GM19025 (cell line): Measurements from ENCODE around the gene ANTXRL.
"Not testable (repeated sequence)": the region's sequence is repeated elsewhere in the genome, so short reads cannot be mapped to it uniquely, and the experiment has no call there.

Experiments
- ATAC-seq: cut with Tn5 transposase; IDR thresholded peaks from one replicate; pipeline ENCODE4 v1.9.1; 2021; ENCODE audit warnings: mild to moderate bottlenecking, low read depth, moderate library complexity; ENCODE audit not compliant: unreplicated experiment

ANTXRL gene

GRCh38 chr10:46254007-46254383, 32.8 kb upstream of the ANTXRL start:
- ATAC-seq, result no peak

- no peak for ATAC-seq
These were observed 32.3 kb upstream of the ANTXRL start for GRCh38 chr10:46254467-46254866.

DNA sequence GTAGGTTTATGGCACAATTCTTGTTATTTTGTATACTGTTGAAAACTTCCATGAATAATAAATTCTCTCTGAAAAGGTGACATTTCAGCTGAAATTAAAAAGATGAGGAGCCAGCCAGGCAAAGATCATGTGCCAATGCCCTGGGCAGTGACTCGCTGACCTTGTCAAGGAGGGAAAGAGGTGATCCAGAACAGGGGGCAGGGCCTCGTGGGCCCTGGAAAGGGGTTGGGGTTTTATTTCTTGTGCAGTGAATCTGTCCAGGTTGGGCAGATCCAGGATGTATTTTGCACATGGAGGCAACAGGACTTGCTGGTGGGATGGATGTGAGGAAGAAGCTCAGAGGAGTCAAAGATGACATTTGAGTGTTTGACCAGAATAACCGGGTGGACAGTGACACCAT, 31.6 kb upstream of the ANTXRL start:
- not testable (repeated sequence) for ATAC-seq

DNA sequence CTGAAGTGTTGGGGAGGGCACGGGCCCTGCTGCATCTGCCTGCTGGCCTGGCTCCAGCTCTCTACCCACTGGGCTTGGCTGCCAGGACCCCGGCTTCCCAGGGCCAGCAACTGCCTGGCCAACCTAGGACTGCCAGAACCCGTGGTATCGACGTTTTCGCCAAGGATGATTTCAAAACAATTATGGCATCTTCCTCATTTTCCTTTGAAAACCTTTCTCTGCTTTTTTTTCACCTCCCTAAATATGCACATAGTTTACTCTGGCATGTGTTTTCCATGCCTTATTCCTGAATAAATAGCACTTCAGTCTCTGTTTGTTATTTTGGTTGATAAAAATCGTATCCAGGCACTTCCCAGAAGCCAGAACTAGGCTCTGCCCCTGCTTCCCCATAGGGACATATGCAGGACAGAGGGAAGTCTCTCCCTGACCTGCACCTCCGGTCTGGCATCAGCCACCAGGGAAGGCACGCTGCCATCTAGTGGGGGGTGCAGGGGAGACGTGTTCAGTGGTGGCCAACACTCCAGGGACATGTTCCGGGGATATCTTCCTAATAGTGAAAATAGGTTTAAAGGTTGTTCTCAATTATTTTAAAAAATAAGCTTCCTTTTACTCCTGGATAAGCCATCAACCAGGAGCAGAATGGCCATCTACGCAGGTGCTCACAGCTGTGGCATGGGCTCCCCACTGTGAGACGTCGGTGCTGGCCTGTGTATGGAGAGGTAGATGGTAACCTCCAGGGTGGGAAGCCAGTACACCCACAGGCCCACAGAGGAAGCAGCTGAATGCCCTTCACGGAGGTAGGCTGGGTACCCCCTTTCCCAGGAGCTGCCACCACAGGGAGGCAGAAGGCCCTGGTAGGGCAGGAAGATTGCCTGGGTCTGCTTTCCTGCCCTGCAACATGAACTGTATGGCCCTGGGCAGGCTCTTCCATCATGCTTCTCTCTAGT, 30.7 kb upstream of the ANTXRL start:
- no peak for ATAC-seq

DNA sequence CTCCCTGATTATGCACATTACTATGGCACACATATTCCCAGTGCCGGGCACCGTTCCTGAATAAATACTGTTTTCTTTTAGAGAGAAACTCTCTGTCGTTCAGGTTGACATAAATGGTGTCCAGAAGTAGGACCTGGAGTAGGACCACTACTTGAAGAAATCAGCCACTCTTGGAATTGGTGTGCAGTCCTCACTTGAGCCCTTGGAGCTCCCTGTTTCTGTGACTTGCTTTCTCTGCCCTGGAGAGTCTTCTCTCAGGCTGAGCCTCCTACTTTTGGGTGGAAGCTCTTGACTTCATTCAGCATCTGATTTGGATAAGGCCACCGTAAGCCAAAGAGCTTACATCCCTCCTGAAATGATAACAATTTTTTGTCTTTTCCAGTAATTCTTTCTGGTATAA, 29.7 kb upstream of the ANTXRL start:
- no peak for ATAC-seq

- not testable (repeated sequence) for ATAC-seq
These were observed 23.8 kb upstream of the ANTXRL start for GRCh38 chr10:46262906-46263560.

- ATAC-seq, result no peak
These were observed 22.9 kb upstream of the ANTXRL start for GRCh38 chr10:46263831-46264268.

- no peak for ATAC-seq
These were observed 22.5 kb upstream of the ANTXRL start for GRCh38 chr10:46264336-46264735.

GRCh38 chr10:46264737-46265368, 21.9 kb upstream of the ANTXRL start:
- no peak for ATAC-seq

GRCh38 chr10:46265566-46266305, 21.1 kb upstream of the ANTXRL start:
- ATAC-seq, result not testable (repeated sequence)

GRCh38 chr10:46266306-46266985, 20.4 kb upstream of the ANTXRL start:
- no peak for ATAC-seq

- ATAC-seq, result no peak
These were observed 19.4 kb upstream of the ANTXRL start for GRCh38 chr10:46267132-46267985.

- no peak for ATAC-seq
These were observed 18.5 kb upstream of the ANTXRL start for GRCh38 chr10:46268076-46268881.

- ATAC-seq, result not testable (repeated sequence)
These were observed 17.2 kb upstream of the ANTXRL start for GRCh38 chr10:46269554-46270053.

DNA sequence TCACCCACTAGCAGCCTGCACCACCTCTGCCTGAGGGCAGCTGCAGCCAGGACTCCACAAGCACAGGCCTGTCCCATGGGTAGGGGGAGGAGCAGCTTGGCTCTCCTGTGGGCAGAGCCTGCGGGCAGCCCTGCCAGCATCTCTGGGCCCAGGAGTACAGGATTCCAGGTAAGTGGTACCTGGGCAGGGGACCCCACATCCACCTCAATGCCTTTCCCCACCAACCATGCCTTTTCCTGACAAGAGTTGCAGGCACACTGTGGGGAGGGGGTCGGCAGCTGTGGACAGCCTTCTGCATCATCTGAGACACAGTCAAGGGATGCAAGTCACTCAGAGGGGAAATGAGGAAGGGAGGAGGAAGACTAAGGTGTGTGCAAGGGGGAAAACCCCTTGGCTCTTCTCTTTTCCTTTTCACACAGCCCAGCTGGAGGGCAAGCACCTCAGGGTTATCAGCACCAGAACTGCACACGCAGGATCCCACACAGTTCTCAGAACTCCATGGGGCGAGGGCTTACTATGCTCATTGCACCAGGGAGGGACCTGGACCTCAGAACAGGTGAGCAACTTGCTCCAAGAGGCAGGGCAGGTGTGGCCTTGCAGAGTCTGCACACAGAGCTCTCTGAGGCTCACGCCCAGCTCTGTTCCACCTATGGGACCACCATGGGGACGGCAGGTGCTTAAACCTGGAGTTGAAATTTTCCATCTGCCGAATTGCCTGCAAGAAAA, 16.5 kb upstream of the ANTXRL start:
- no peak for ATAC-seq

DNA sequence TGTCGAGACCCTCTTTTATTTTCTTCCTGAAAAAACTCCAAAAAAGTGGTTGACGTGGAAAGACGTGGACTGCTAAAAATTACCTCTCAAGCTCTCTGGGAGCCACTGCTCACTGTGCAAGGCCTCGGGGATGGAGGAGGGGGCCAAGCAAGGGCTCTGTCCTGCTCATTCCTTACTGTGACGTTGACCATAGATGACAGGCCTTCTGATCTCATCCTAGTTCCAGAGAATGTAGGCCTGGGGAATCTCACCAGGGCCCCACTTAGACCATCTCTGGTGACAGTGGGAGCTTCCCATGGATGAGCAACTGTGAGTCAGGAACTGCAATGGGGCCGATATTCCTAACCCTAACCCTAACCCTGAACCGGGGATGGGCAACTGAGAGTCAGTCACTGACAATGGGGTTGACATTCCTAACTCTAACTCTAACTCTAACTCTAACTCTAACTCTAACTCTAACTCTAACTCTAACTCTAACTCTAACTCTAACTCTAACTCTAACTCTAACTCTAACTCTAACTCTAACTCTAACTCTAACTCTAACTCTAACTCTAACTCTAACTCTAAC, 15.8 kb upstream of the ANTXRL start:
- not testable (repeated sequence) for ATAC-seq
